Stimulated activated CD4-positive, alpha-beta T cell treated with anti-CD3 and anti-CD28 coated beads, Interleukin-15, amount 100 ng/mL, for 48 hours (primary cell): ENCODE data around the gene SYMPK.
A peak's percentile ranks its signal among the peaks of the same experiment; 100 is the strongest.
"Not testable (repeated sequence)": the region's sequence is repeated elsewhere in the genome, so short reads cannot be mapped to it uniquely, and the experiment has no call there.

Experiments used
- DNase-seq, 2 donors: peaks; one replicate each; pipeline ENCODE4 v3.0.0-alpha.2; 2020; ENCODE audit warnings: low read depth in 2 of 2

Gene SYMPK

GRCh38 chr19:45885556-45886426 is 22.8 kb upstream of the SYMPK start, which contains the start of gene IRF2BP1:
TSS of gene IRF2BP1 (minus strand) at chr19:45886141. CDS start at chr19:45885774, 367 bp downstream.
- peak; percentile 83 to 85 for DNase-seq

DNA sequence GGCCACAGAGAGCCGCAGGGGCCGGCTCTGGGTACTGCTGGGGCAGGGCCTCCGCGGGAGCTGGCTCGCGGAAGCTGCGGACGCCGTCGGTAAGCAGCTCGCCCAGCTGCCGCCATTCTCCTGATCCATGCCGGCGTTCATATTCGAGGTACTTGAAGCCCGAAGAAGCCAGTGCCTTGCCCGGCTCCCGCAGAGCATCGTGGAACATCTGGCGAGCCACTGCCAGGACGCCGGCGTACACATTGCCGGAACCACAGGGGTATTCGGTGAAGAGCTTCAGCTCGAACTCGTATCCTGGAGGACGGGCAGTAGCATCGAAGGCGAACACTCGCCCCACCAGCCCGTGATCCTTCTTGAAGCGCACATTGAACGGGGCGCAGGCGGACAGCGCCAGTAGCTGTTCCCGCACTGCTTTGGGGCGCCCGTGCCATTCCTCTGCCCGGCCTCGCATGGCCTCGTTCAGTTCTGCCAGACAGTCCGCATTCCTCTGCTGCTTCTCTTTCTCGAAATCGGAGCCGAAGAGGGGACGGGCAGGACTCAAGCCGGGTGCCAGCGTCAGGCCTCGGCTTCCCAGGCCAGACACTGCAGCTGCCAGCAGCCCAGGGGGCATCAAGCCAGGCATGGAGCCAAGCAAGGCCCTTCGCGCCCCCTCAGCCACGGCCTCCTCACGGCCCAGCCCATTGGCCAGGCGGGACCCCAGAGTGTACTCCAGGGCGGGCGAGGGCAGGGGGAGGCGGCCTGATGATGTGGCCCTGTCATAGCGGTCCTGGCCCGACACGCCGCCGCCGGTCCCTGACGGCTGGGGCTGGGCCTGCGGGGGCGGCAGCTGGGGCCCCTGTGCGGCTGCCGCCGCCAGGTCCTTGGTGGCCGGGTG is 22.0 kb upstream of the SYMPK start:
- DNase-seq: no peak

DNA sequence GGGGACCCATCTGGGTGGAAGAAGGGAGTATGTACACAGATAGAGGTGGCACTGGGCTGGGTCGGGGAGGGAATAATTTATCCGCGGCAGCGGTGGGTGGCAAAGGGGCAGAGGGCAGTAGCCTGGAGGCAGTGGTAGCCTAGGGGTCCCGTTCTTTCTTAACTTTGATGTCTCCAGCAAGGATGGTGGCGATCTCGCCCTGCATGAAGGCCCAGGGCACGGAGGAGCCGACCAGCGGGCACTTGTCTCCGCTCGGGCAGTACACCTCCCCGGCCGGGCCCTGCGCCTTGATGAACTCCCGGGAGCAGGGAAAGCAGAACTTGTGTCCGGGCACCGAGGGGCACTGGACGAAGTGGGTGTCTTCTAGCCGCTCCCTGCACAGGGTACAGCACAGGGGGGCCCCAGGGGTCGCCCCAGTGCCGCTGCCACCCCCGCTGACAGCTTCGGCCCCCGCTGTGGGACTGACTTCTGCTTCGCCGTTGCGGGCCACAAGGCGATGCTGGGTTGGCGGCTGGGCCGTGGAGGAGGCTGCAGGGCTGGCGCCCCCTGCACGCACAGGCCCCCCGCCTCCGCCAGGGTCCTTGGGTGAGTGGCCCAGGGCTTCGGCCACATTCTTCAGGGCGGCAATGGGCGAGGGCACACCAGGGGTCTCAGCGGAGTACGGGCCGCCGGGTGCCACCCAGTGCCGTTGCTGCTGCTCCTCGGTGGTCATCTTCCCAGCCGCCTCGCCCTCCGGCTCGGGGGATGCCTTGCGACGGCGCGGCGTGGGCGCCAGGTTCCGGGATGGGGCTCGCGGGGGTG is 21.1 kb upstream of the SYMPK start:
- DNase-seq: no peak

- DNase-seq: no peak
Measured at GRCh38 chr19:45883586-45883880, 20.6 kb upstream of the SYMPK start.

- DNase-seq: peak; percentile 69 to 82
Measured at GRCh38 chr19:45882652-45883585, 20.0 kb upstream of the SYMPK start.

DNA sequence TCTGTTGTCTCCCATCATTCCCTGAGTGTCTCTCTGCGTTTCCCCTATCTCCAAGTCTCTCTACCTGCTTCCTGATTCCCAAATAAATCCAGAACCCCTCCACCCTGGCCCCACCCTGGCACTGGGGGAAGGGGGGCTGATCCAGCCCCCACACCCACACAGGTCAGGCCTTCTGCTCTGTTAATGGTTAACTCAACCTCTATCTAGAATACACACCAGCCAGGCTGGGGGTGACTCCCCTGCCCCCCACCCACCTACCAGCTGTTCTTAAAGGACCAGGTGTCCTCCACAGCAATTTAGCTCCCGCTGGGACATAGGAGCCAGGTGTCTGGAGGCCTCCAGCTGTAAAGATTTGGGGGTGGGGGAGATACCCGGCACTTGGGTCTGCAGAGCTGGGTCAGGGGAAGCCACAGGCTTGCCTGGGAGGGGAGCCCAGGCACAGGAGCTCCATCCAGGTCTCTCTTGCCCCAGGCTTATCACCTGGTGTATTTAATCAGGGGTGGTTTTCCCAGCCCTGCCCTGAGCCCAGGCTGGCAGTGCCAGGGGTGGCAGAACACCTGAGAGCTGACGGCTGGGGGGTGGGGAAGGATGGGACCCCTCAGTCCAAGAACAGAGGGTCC is 19.1 kb upstream of the SYMPK start:
- no peak for DNase-seq

DNA sequence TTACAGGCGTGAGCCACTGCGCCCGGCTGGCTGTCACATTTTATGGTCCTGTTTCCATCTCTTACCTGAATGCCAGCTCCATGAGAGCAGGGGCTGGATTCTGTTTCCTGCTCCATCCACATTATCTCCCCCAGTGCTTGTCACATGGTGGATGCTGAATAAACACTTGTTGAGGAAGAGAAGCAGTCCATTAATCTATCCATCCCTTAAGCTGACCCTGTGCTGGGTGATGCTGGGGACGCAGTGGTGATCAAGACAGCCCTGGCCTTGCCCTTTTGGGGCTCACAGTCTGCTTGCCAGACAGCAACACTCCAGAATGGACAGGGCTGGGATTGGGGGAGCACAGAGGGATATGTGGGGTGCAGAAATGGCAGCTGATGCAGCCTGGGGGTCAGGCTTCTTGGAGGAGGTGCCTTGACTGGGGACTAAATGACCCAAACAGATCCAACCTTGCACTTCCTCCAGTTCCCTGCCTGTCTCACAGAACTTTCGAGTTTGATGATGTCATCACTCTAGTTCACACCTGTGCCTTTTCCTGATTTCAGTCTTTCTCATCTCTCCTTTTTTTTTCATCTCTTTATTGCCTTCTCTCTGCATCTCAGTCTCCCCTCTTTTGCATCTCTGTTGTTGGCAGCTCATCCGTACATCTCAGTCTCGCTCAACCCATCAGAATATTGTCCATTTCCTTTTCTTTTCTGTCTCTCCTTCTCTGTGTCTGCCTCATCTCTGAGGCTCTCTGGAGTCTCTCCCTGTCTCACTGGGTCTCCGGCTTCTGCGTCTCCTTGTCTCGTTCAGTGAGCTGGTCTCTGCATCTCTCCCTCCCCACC is 18.3 kb upstream of the SYMPK start:
- no peak for DNase-seq

- no peak for DNase-seq
Measured at GRCh38 chr19:45879971-45880370, 17.0 kb upstream of the SYMPK start.

DNA sequence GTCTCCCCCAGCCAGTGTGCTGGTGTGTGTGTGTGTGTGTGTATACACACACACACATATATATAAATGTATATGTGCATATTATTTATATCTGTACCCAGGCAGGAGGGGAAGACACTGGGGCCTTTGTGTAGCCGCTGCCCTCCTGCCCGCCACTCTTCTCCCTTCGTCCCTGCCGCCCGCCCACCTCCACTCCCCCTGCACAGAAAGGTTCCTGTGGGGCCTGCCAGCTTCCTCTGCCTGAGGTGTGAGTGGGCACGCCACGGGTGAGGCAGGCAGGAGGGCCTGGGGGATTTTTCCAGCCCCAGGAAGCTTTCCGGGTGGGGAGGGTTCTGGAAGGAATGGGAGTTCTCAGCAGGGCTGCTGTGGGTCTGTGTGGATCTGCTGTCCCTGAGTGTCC is 16.1 kb upstream of the SYMPK start:
- no peak for DNase-seq

GRCh38 chr19:45878043-45878794 is 15.3 kb upstream of the SYMPK start:
- DNase-seq: no peak

DNA sequence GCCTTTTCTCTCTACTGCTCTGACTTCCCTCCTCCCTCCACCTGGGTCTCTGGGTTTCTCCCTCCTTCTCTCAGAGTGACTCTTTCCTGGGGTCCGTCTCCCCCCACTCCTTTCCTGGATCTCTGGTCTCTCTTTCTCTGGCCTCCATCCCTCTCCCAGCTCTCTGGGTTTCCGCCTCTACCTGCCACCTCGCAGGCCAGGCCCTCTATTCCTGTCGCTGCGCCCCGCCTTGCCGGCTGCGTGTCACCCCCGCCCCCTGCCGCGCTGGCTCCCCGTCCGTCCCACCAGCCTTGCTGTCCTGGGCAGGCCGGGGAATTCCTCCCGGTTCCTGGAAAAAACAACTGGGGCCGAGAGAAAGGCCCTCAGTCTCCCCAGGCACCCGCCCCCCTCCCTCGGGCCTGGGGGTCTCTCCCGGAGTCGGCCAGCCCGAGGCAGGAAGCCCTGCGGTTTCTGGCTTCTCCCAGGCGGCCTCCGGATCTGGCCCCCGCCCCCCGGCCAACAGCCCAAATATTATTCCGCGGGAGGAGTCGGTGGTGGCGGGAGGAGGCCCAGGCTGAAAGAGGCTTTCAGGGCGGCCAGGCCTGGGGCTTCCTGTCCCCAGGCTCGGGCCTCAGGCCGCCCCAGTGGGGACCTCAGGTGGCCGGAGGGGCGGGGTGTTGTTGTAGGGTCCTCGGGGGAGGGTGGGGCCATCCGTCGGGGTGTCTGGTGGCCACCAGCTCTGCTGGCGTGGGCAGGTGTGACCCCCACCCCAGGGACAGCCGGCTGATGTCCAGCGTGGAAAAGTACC is 13.7 kb upstream of the SYMPK start:
- peak in 1 of 2 donors; percentile 35 for DNase-seq

GRCh38 chr19:45876161-45876410 is 13.1 kb upstream of the SYMPK start:
- no peak for DNase-seq

- no peak for DNase-seq
Measured at GRCh38 chr19:45874620-45874966, 11.6 kb upstream of the SYMPK start.

DNA sequence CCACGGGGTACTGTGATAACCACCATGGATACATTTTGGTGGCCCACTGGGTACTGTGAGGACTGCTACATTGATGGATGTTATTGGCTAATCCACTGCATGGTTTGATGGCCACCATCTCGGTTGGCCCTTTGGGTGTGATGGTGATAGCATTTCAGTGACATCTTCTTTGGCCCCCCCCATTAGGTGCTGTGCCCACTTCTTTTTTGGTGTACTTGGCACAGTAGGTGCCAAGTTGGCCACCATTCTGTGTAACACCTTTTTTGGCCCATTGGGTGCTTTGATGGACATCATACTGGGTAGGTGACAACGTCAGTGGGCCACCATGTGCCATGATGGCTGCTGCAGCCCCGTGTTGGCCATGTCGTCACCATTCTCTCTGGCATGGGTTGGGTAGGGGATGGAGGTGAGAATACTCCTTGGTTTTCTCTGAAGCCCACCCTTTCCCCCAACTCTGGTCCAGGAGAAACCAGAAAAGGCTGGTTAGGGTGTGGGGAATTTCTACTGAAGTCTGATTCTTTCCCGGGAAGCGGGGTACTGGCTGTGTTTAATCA is 10.3 kb upstream of the SYMPK start:
- DNase-seq: no peak

DNA sequence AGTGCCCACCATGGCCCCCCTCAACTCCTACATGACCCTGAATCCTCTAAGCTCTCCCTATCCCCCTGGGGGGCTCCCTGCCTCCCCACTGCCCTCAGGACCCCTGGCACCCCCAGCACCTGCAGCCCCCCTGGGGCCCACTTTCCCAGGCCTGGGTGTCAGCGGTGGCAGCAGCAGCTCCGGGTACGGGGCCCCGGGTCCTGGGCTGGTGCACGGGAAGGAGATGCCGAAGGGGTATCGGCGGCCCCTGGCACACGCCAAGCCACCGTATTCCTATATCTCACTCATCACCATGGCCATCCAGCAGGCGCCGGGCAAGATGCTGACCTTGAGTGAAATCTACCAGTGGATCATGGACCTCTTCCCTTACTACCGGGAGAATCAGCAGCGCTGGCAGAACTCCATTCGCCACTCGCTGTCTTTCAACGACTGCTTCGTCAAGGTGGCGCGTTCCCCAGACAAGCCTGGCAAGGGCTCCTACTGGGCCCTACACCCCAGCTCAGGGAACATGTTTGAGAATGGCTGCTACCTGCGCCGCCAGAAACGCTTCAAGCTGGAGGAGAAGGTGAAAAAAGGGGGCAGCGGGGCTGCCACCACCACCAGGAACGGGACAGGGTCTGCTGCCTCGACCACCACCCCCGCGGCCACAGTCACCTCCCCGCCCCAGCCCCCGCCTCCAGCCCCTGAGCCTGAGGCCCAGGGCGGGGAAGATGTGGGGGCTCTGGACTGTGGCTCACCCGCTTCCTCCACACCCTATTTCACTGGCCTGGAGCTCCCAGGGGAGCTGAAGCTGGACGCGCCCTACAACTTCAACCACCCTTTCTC is 9.4 kb upstream of the SYMPK start:
- DNase-seq: no peak

DNA sequence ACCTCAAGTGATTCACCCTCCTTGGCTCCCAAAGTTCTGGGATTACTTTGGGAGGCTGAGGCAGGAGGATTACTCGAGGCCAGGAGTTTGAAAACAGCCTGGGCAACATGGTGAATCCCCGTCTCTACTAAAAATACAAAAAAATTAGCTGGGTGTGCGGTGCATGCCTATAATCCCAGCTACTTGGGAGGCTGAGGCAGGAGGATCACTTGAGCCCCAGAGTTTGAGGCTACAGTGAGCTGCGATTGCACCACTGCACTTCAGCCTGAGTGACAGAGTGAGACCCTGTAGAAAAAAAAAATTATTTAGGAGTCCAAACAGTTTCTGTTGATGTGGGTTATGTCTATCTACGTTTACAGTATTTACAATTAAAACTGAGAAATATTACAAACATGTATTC is 7.9 kb upstream of the SYMPK start:
- DNase-seq: no peak

DNA sequence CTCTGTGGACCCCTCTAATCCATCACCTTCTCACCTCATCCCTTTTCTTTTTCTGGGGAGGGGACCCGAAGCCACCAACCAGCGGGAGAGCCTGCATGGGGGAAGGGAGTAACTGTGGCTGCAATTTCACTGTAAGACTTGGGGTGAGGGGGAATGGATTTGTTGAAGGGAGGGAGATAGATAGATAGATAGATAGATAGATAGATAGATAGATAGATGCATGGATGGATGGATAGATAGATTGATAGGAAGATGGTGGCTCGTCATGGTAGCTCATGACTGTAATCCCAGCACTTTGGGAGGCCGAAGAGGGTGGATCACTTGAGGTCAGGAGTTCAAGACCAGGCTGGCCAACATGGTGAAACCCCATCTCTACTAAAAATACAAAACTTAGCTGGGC is 4.3 kb upstream of the SYMPK start:
- DNase-seq: not testable (repeated sequence)
